Activated T-helper 1 cell treated with anti-CD3 and anti-CD28 coated beads, Interleukin-2, amount 50 U/mL, for 16 hours (primary cell): ENCODE results near the gene TSHZ2.
"Not testable (repeated sequence)": the region's sequence is repeated elsewhere in the genome, so short reads cannot be mapped to it uniquely, and the experiment has no call there.

Experiments
- DNase-seq, 2 donors: peaks; one replicate each; pipeline ENCODE4 v3.0.0-alpha.2; 2020; ENCODE audit warnings: low read depth in 1 of 2, low spot score in 1 of 2

Gene TSHZ2

DNA sequence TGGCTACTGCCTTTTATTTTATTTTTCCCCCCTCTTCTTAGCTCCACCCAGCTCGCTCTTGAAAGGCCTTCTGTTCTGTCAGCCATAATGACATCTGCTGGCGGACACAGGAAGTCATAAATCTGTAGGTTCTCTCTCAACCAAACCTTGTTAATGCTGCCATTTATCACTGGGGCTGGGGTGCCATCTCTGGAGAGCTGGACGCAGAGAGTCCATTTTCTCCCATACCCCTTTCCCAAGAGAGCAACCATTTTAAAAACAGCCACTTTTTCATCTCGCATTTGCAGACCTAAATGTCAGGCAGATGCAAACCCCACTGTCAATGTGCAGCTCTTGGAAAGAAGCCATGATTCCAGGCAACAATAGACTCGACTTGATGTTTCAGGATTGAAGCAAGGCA is 13.0 kb upstream of the TSHZ2 start:
- DNase-seq: no peak

DNA sequence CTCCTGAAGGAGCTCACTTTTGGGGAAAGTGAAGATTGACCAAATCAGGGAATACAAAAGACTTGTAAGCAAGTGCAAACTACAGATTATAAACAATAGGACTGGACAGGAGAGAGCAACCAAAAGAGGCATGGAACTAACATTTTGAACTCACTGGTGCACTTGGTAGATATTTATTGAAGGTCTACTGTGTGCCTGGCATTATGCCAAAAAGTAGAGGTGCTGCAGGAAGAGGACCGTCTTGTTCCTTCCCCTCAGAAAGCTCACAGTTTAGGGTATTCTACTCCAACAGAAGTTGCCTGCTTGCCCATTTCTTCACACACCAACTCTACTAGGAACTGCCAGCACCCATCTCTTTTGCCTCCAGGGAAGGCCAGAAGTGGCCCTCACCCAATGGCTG is 10.0 kb upstream of the TSHZ2 start:
- no peak for DNase-seq

DNA sequence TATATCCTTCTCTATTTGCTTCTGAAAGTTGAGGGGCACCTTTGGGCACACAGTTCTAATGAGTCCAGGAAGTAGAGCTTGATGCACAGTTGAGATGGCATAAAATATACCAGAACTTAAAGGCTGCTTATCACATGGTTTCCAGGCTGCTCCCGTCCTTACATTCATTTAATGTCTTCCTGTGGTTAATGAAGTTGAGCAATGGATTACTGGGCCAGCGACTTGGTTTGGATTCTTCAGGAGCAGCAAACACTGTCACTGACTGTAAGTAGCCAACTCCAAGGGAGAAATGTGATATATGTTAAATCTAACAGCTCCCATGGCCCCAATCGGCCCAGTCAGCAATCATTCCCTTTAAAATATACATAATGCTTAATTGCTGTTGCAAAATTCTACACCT is 9.0 kb upstream of the TSHZ2 start:
- DNase-seq: no peak

- no peak for DNase-seq
Observed at GRCh38 chr20:52964131-52964530, 8.0 kb upstream of the TSHZ2 start.

DNA sequence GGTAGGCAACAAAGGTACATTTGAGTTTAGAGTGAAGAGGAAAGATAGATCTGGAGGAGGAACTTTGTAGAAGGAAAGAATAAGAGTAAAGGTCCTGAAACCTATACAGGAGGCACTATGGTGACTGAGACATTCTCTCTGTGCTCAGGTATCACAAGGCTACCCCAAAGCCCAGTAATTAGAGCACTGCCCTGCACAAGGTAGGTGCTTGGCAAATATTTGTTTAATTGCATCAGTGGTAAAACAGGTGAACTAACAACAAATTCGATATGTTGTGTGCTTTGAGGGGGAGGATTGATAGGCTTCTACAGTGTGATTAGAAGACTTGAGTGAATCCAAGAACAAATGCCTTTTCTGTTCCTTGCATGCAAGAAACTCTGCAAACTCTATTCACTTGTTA is 6.8 kb upstream of the TSHZ2 start:
- DNase-seq: no peak

- DNase-seq: no peak
Observed at GRCh38 chr20:52965819-52966218, 6.3 kb upstream of the TSHZ2 start.

DNA sequence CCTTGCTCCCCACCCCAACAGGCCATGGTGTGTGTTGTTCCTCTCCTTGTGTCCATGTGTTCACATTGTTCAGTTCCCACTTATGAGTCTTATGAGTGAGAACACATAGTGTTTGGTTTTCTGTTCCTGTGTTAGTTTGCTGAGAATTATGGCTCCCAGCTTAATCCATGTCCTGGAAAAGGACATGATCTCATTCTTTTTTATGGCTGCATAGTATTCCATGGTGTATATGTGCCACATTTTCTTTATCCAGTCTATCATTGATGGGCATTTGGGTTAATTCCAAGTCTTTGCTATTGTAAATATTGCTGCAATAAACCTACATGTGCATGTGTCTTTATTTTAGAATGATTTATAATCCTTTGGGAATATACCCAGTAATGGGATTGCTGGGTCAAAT is 5.6 kb upstream of the TSHZ2 start:
- DNase-seq: not testable (repeated sequence)

DNA sequence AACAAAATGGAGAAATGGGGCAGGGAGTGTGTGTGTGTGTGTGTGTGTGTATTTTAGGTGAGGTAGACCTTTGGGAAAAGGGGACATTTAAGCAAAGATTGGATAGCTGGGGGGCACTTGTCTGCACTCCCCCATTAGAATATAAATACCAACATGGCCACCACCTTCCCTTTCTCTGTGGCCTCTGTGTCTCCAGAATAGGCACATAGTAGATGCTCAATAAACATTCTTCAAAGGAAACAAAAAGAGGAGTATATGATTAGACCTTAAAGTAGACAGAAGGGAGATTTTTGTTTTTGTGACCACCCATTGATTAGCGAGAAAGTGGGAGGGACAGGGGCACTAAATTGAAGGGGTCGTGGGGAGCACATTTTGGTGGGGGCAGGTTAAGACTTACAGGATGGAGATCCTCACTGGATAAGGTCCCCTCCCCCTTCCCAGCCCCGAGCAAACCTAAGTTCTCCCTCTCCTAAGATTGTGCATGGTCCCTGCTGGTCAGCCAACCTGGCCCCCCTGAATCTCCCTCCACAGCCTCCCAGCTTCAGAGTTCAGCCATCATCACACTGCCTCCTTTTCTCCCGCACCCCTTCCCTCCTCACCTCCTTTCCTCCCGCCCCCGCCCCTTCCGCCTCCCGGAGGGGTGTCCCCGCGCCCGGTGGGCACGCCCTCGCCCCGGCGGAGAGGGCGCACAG is 514 bp upstream of the TSHZ2 start:
- no peak for DNase-seq

DNA sequence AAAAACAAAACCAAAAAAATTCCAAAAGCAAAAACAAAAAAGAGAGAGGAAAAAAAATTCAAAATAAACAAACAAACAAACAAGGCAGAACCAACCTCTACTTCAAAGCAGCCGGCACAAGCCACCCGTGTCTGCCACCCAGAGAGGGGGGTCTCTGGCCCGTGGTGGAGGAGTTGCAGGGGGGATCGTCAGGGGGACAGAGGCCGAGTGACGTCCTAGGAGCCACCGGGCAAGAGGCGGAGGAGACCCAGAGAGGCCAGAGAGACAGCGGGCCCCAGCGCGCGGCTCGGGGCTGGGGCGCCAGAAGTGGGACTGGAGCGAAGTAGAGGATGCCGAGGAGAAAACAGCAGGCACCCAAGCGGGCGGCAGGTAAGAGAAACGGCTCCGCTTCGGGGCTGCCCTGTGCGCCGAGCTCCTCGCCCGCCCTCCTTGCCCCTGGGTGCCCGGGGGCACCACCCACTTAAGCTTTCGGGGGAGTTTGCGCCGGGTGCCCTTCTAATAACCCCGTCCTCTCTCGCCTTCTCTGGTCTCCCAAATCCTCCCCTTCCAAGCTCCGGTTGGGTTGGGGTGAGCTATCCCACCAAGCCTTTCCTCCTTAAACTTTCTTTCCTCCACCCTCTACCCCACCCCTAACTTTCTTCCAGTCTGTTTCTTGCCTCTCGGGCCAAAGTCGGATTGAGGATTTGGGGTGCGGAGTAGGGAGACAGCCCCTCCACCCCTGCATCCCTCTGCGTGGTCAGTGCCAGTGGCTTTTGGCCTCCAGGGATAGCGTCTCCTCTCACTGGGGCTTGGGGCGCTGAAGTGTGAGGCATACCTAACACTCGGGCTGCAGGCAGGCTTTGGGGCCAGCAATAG is 1.0 kb downstream of the TSHZ2 start:
- peak in 1 of 2 donors; percentile 17 for DNase-seq

- no peak for DNase-seq
Observed at GRCh38 chr20:52974179-52974594, 2.0 kb downstream of the TSHZ2 start.

- DNase-seq: no peak
Observed at GRCh38 chr20:52975029-52975732, 3.0 kb downstream of the TSHZ2 start.

DNA sequence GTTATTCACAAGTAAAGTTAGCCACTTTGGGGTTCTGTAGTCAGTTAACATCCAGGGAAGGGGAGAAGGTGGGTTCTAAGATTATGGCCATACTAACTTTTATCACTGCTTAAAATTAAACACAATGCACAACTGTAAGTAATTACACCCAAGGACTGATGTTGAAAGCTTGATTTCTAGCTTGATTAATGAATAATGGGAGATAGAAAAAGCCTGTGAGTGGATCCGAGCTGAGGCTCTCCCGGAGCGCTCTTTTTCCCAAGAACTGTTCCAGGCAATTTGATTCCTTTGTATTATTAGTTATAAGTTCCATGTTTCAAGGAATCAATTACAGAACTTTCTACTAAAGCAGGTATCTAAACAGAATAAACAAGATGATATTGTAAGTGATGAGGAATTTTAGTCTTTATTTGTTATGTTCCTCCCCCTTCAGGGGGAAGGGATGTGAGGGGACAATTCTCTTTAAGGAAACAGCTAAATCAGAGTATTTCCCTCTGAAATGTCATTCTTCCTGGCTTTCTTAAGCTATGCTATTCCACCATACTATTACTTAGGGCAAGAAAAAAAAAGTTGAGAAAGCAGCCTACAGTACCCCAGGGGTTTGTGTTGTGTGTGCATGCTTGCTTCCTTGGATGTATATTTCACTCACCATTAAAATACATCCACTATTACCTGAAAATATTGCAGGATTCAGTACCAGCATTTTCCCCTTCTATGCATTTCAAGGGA is 3.8 kb downstream of the TSHZ2 start:
- DNase-seq: no peak

- no peak for DNase-seq
Observed at GRCh38 chr20:52978851-52979250, 6.7 kb downstream of the TSHZ2 start.

DNA sequence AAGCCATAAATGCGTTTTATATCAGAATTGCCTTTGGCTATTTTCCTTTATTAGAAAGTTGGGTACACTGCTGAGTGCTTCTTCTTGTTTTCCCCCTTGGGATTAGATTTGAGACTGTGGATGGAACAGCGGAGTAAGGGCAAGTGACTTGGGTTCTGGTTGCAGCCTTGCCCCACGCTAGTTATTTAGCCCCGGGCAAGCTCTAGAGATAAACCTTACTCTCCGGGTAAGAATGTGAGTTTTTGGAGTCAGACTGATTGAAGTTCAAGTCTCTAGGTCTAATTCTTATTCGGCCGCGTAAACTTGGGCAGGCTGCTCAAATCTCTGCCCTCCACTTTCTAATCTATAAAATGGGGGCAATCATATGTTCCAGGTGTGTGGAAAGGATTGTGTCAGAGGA is 8.9 kb downstream of the TSHZ2 start:
- DNase-seq: no peak

- no peak for DNase-seq
Observed at GRCh38 chr20:52983726-52984450, 11.7 kb downstream of the TSHZ2 start.

GRCh38 chr20:52984451-52984810 is 12.3 kb downstream of the TSHZ2 start:
- no peak for DNase-seq

DNA sequence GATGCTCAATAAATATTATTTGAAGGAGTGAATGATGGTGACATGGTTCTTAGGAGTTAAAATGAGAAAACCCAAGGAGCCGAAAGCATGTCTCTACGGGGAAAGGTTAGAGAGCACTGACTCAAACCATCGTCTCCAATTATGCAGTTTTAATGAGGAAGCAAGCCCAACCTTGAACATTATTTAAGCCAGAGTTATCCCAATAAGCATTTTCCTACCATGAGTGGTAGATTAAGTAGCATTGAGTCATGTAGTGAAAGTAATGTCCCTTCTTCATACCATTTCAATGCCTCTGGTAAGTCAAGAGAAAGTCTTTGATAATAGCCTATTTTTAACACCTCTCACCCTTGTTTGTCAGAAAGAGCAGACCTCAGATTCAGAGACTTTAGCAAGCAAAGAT is 13.5 kb downstream of the TSHZ2 start:
- no peak for DNase-seq

GRCh38 chr20:52987295-52987694 is 15.1 kb downstream of the TSHZ2 start:
- no peak for DNase-seq

DNA sequence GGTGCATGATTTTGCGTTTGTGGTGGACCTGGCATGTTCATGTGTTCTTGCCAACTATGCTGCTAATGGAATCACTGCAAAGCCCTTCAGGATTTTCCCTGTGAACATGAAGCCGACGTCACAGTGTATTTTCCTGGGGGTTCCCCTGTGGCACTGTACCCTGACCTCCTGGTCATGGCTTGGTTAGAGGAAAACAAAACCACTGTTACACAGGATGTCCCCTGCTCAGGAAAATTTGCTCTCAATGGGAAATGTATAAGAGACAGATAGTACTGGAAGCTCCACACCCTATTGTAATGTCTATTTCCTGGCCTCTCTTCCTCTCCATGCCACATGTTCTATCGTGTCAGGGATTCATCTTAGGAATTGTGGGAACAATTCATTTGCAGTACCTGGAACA is 19.7 kb downstream of the TSHZ2 start:
- DNase-seq: no peak

DNA sequence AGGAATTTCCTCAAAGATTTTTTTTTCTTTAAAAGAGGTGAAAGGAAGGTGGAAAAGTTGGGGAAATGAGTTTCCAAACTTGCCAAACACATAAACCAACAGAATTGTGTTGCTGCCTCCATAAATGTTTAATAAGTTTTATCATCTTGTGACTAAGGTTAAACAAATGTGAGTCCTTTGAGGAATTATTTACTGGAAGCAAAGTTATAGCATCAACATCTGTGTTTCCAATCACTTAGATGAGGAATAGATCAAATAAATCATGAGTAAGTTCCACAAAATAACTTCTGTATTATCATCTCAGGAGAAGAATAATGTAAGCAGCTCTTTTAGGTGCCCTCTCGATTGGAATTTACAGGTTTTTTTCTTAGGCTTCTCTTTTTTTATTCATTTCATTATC is 20.5 kb downstream of the TSHZ2 start:
- DNase-seq: no peak

- DNase-seq: no peak
Observed at GRCh38 chr20:52993076-52993475, 20.9 kb downstream of the TSHZ2 start.
